ENCODE data around the gene WDFY3.

Gene WDFY3

DNA sequence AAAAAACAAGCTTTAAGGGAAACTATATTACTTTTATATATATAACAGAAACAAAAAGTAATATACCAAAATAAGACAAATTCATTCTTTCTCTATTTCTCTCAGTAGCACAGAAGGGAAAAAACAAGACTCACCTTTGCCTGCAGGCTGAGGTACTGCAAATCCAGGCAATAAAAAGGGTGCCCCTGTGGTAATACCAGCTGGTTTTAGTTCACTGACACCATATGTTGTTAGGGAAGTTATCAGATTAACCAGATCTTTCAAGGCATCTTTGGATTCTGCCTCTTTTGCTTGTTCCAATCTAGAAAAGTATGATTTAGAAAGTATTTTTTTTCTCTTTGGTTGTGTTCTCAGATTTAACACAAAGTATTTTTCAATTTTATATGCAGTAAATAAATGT, 139.8 kb downstream of the WDFY3 start:
- TF ChIP-seq, protein P1, sequence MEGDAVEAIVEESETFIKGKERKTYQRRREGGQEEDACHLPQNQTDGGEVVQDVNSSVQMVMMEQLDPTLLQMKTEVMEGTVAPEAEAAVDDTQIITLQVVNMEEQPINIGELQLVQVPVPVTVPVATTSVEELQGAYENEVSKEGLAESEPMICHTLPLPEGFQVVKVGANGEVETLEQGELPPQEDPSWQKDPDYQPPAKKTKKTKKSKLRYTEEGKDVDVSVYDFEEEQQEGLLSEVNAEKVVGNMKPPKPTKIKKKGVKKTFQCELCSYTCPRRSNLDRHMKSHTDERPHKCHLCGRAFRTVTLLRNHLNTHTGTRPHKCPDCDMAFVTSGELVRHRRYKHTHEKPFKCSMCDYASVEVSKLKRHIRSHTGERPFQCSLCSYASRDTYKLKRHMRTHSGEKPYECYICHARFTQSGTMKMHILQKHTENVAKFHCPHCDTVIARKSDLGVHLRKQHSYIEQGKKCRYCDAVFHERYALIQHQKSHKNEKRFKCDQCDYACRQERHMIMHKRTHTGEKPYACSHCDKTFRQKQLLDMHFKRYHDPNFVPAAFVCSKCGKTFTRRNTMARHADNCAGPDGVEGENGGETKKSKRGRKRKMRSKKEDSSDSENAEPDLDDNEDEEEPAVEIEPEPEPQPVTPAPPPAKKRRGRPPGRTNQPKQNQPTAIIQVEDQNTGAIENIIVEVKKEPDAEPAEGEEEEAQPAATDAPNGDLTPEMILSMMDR (IDR thresholded peaks at IDR 0.05; ENCODE audit: insufficient read depth, low read length, poor library complexity, severe bottlenecking) = no peak
- no peak for TF ChIP-seq EZH2phosphoT487 (conservative IDR thresholded peaks at IDR 0.05; ENCODE audit: low read length)
- H3K79me2 ChIP-seq (ENCODE audit: insufficient read depth, low read length) = no peaks in the 10 kb centered on the region
- no peaks in the 10 kb centered on the region for H3F3A ChIP-seq (ENCODE audit: insufficient read depth)
- H3K27ac ChIP-seq (ENCODE audit: low read depth, low read length) = no peak overlapping the region
- H2AFZ ChIP-seq (ENCODE audit: low read depth, low read length, severe bottlenecking) = no peak overlapping the region
- no peaks in the 10 kb centered on the region for H3K9me2 ChIP-seq (replicated peaks; ENCODE audit: insufficient read depth, low read length)
- no peak overlapping the region for H3K4me2 ChIP-seq (ENCODE audit: low read depth, low read length, poor library complexity, severe bottlenecking)
- H3K9ac ChIP-seq (ENCODE audit: low read length) = no peak overlapping the region
- H3K9me3 ChIP-seq (ENCODE audit: insufficient read depth, low read length) = no peaks in the 10 kb centered on the region
- no peaks in the 10 kb centered on the region for H3K36me3 ChIP-seq (ENCODE audit: low read length)
- H3K4me3 ChIP-seq (ENCODE audit: insufficient read depth, low read length, poor library complexity, severe bottlenecking) = no peak overlapping the region
- no peaks in the 10 kb centered on the region for H3K27me3 ChIP-seq (ENCODE audit: low read length)
- no peaks in the 10 kb centered on the region for H4K20me1 ChIP-seq (ENCODE audit: low read depth, low read length)

DNA sequence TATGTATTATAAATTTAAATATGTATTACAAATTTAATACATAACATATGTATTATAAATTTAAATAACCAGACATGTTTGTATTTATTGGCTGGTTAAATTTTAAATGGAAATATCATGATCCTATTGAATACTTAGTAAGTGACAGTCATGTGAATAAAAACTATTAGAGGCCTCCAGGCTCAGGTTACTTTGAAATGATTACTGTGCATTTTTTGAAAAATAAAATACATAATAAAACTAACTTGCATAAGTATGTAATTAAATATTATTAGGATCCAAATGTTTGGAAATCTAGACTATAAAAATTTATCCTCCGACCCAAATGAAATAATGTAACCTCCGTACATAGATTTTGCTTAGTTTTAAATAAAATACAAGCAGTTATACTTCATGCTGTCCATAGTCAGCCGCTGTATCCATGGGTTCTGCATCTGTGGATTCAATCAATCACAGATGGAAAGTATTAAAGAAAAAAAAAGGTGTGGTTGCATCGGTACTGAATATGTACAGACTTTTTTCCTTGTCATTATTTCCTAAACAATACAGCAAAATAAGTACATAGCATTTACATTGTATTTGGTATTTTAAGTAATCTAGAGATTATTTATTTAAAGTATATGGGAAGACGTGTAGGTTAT, 140.7 kb downstream of the WDFY3 start:
- TF ChIP-seq EZH2phosphoT487 (conservative IDR thresholded peaks at IDR 0.05; ENCODE audit: low read length) = no peak
- TF ChIP-seq, protein P1 (IDR thresholded peaks at IDR 0.05; ENCODE audit: insufficient read depth, low read length, poor library complexity, severe bottlenecking) = no peak
- H2AFZ ChIP-seq (ENCODE audit: low read depth, low read length, severe bottlenecking) = no peak overlapping the region
- H3K9me3 ChIP-seq (ENCODE audit: insufficient read depth, low read length) = no peaks in the 10 kb centered on the region
- no peak overlapping the region for H3K27ac ChIP-seq (ENCODE audit: low read depth, low read length)
- H4K20me1 ChIP-seq (ENCODE audit: low read depth, low read length) = no peaks in the 10 kb centered on the region
- no peaks in the 10 kb centered on the region for H3K27me3 ChIP-seq (ENCODE audit: low read length)
- no peaks in the 10 kb centered on the region for H3K79me2 ChIP-seq (ENCODE audit: insufficient read depth, low read length)
- H3K36me3 ChIP-seq (ENCODE audit: low read length) = no peaks in the 10 kb centered on the region
- no peak overlapping the region for H3K9ac ChIP-seq (ENCODE audit: low read length)
- no peaks in the 10 kb centered on the region for H3F3A ChIP-seq (ENCODE audit: insufficient read depth)
- no peak overlapping the region for H3K4me2 ChIP-seq (ENCODE audit: low read depth, low read length, poor library complexity, severe bottlenecking)
- no peaks in the 10 kb centered on the region for H3K9me2 ChIP-seq (replicated peaks; ENCODE audit: insufficient read depth, low read length)
- H3K4me3 ChIP-seq (ENCODE audit: insufficient read depth, low read length, poor library complexity, severe bottlenecking) = no peak overlapping the region

DNA sequence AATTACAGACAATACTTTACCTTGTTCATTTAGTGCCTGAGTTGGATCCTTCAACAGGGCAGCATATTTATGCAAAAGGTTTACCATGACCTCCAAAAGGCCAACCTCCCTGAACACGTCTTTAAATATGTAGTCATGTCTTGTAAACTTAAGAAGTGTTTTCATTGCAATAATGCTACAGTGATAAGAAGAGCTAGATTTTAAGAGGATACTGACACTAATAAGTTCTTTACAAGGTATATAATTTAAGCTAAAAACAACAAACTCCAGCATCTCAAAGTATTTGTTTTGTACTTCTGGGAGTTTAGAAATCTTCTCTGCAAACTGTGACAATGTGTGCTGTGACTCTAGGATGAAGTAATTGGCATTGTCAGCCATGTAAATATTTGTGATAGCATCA, 145.4 kb downstream of the WDFY3 start:
- Histone ChIP-seq H4K20me1 (ENCODE audit: low read depth, low read length) (no peaks in the 10 kb centered on the region), H3K27ac (ENCODE audit: low read depth, low read length) (no peak overlapping the region), H3K9me3 (ENCODE audit: insufficient read depth, low read length) (no peaks in the 10 kb centered on the region), H3K4me2 (ENCODE audit: low read depth, low read length, poor library complexity, severe bottlenecking) (no peak overlapping the region), H2AFZ (ENCODE audit: low read depth, low read length, severe bottlenecking) (no peak overlapping the region), H3K9me2 (replicated peaks; ENCODE audit: insufficient read depth, low read length) (no peaks in the 10 kb centered on the region), H3K4me3 (ENCODE audit: insufficient read depth, low read length, poor library complexity, severe bottlenecking) (no peak overlapping the region), H3F3A (ENCODE audit: insufficient read depth) (no peaks in the 10 kb centered on the region), H3K79me2 (ENCODE audit: insufficient read depth, low read length) (no peaks in the 10 kb centered on the region), H3K9ac (ENCODE audit: low read length) (no peak overlapping the region), H3K36me3 (ENCODE audit: low read length) (no peaks in the 10 kb centered on the region), H3K27me3 (ENCODE audit: low read length) (no peaks in the 10 kb centered on the region)
- TF ChIP-seq, protein P1 (IDR thresholded peaks at IDR 0.05; ENCODE audit: insufficient read depth, low read length, poor library complexity, severe bottlenecking) = no peak
- TF ChIP-seq EZH2phosphoT487 (conservative IDR thresholded peaks at IDR 0.05; ENCODE audit: low read length) = no peak

Data from SU-DHL-6 (cell line).